Measurements from ENCODE around the gene SYTL3. TPM values are rescaled to one million over a fixed set of nuclear protein-coding genes. Genes with fewer than 3 reads are reported as not detected.

SYTL3 gene
- total RNA-seq, 1 experiment from 2014 or later, result 0.28 TPM

- TF ChIP-seq ARID4B (CRISPR knock-in tag; IDR thresholded peaks at IDR 0.05; ENCODE audit: borderline replicate concordance) (no peak), CREB1 (CRISPR knock-in tag; IDR thresholded peaks at IDR 0.05) (no peak), FOXK1 (CRISPR knock-in tag; IDR thresholded peaks at IDR 0.05) (no peak), ATF2 (CRISPR knock-in tag; IDR thresholded peaks at IDR 0.05; ENCODE audit: borderline replicate concordance, low read depth) (no peak), NFE2L1 (CRISPR knock-in tag; IDR thresholded peaks at IDR 0.05) (no peak), ZNF232 (CRISPR knock-in tag; IDR thresholded peaks at IDR 0.05) (no peak), NFYB (CRISPR knock-in tag; conservative IDR thresholded peaks at IDR 0.05; ENCODE audit: low read depth) (no peak), NR3C1 (CRISPR knock-in tag; conservative IDR thresholded peaks at IDR 0.05; ENCODE audit: low read depth) (no peak), SMAD3 (CRISPR knock-in tag; IDR thresholded peaks at IDR 0.05; ENCODE audit: borderline replicate concordance) (no peak), ZNF121 (CRISPR knock-in tag; IDR thresholded peaks at IDR 0.05) (no peak), ZNF263 (CRISPR knock-in tag; IDR thresholded peaks at IDR 0.05; ENCODE audit: low read depth) (no peak)
Observed at GRCh38 chr6:158737082-158737709, 87.3 kb downstream of the SYTL3 start (continued).

GRCh38 chr6:158737710-158738615 is 88.1 kb downstream of the SYTL3 start:
- Mint-ChIP-seq H3K27me3 (ENCODE audit: low read depth) (peaks cover 4% of the 10 kb centered on the region; the same call in 1 of the 2 replicates), H3K4me1 (no peaks in the 10 kb centered on the region), H3K9me3 (peaks cover 28% of the 10 kb centered on the region), H3K4me3 (no peak overlapping the region), H3K27ac (no peak overlapping the region), H3K36me3 (peaks cover 5% of the 10 kb centered on the region)
- ATAC-seq (no peak), DNase-seq (ENCODE audit: low spot score) (no peak)
- POLR2A ChIA-PET, result no interaction called here
- CTCF ChIA-PET, result interaction anchor here (3.5 kb wide), 1 partner anchor 20 kb away, joined by 18 read pairs; no protein-coding TSS in a partner anchor
- TF ChIP-seq ZNF138 (CRISPR knock-in tag; conservative IDR thresholded peaks at IDR 0.05) (no peak), TEAD1 (CRISPR knock-in tag; IDR thresholded peaks at IDR 0.05) (no peak), MLX (CRISPR knock-in tag; IDR thresholded peaks at IDR 0.05) (no peak), ATF3 (CRISPR knock-in tag; conservative IDR thresholded peaks at IDR 0.05) (no peak), SMAD4 (CRISPR knock-in tag; IDR thresholded peaks at IDR 0.05) (no peak), CREB1 (CRISPR knock-in tag; IDR thresholded peaks at IDR 0.05) (no peak), ETV6 (CRISPR knock-in tag; IDR thresholded peaks at IDR 0.05) (no peak), ARID4B (CRISPR knock-in tag; IDR thresholded peaks at IDR 0.05; ENCODE audit: borderline replicate concordance) (no peak), NFATC4 (CRISPR knock-in tag; IDR thresholded peaks at IDR 0.05) (no peak), ZMAT4 (CRISPR knock-in tag; IDR thresholded peaks at IDR 0.05) (no peak), OVOL2 (CRISPR knock-in tag; IDR thresholded peaks at IDR 0.05; ENCODE audit: borderline replicate concordance) (no peak)

Measured in WTC11 (cell line).